ENCODE data around the gene PPP1R9A. TPM values are rescaled to one million over a fixed set of nuclear protein-coding genes. Genes with fewer than 3 reads are reported as not detected.
A peak's percentile ranks its signal among the peaks of the same experiment; 100 is the strongest.

Gene PPP1R9A
- total RNA-seq, 1 donor from 2014 or later: 30.6 TPM

- Histone ChIP-seq H3K9me3 (no peaks in the 10 kb centered on the region), H3K4me3 (no peak overlapping the region), H3K27ac (no peak overlapping the region), H3K4me1 (no peaks in the 10 kb centered on the region), H3K27me3 (no peaks in the 10 kb centered on the region), H3K36me3 (no peaks in the 10 kb centered on the region)
- DNase-seq (no peak), ATAC-seq (no peak)
- no peak for TF ChIP-seq CTCF (IDR thresholded peaks at IDR 0.05)
- intact Hi-C loops (cut with DNase I): no loop called here
These were observed 427.7 kb downstream of the PPP1R9A start for GRCh38 chr7:95335093-95335492.

DNA sequence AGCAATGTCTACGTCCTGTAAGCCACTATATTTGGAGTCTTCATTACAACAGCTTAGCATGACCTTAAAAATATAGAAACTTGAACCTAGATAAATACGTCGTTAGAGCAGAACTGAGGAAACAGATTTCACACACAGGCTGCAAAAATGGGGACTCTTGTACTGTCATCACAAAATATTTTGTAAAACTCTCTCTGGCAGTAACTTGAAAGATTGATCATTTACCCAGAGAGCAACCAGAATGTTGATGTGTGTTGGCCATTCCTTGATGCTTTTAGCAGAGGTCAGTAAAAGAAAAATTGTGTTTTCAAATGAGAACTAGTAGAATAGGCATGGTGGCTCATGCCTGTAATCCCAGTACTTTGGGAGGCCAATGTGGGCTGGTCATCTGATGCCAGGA, 431.4 kb downstream of the PPP1R9A start:
- DNase-seq (no peak), ATAC-seq (no peak)
- TF ChIP-seq CTCF (IDR thresholded peaks at IDR 0.05): no peak
- no peaks in the 10 kb centered on the region for H3K4me1 ChIP-seq
- H3K9me3 ChIP-seq: no peaks in the 10 kb centered on the region
- no peaks in the 10 kb centered on the region for H3K36me3 ChIP-seq
- H3K27ac ChIP-seq: no peak overlapping the region
- H3K4me3 ChIP-seq: no peak overlapping the region
- intact Hi-C loops (cut with DNase I): no loop called here
- no peaks in the 10 kb centered on the region for H3K27me3 ChIP-seq

- Histone ChIP-seq H3K27me3 (no peaks in the 10 kb centered on the region), H3K4me1 (no peaks in the 10 kb centered on the region), H3K4me3 (no peak overlapping the region), H3K36me3 (no peaks in the 10 kb centered on the region), H3K9me3 (no peaks in the 10 kb centered on the region), H3K27ac (no peak overlapping the region)
- ATAC-seq (no peak), DNase-seq (no peak)
- TF ChIP-seq CTCF (IDR thresholded peaks at IDR 0.05): no peak
- intact Hi-C loops (cut with DNase I): no loop called here
These were observed 433.1 kb downstream of the PPP1R9A start for GRCh38 chr7:95340491-95340890.

DNA sequence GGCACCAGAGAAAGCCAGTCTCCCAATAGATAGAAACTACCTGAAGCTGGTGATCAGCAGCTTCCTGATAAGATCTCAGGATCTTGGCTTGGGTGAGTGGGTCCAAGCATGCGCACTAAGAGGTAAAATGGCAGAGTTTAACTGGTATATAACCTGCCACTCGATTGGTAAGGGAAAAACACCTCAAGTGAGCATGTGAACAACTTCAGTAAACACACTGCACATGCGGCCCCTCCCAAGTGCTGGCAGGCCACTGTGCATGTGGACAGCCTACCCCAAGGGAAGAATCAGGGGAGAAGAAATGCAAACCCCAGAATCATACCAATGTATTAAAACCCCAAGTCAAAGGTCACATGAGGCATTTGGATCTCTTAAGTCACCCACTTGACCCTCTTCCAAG, 434.6 kb downstream of the PPP1R9A start:
- no peaks in the 10 kb centered on the region for H3K9me3 ChIP-seq
- H3K27ac ChIP-seq: no peak overlapping the region
- H3K27me3 ChIP-seq: no peaks in the 10 kb centered on the region
- H3K4me1 ChIP-seq: no peaks in the 10 kb centered on the region
- DNase-seq: no peak
- H3K4me3 ChIP-seq: no peak overlapping the region
- intact Hi-C loops (cut with DNase I): no loop called here
- peak; percentile 65 for ATAC-seq
- H3K36me3 ChIP-seq: no peaks in the 10 kb centered on the region
- no peak for TF ChIP-seq CTCF (IDR thresholded peaks at IDR 0.05)

DNA sequence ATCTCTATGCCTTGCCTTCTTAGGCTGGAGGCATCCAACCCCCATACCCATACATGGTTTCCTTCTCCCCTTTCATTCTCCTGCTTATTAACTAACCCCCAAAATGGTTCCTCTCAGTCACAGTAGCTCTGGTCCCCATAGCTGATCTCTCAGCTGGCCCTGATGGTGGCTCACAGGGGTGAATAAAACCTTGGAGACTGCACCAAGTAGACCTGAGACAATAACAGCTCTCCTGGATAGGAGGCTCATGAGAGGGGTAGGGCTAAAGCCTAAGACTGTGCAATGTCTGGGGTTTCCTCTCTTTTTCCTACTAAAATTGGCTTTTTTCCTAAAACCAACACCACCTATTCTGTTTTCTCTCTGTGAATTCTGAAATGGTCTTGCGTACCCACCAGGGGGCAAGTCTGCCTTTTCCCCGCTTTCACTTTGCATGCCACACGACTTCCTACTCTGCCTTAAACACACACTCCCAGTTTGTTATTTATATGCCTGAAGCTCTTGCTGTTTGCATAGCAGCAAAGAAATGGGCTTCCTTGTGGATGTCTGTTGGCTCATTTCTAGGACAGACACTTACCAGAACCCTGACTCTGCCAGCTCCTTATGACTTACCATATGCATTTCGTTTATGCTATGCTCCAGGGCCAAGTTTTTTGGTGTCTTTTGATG, 435.4 kb downstream of the PPP1R9A start:
- TF ChIP-seq CTCF (IDR thresholded peaks at IDR 0.05): no peak
- intact Hi-C loops (cut with DNase I): no loop called here
- Histone ChIP-seq H3K4me1 (no peaks in the 10 kb centered on the region), H3K36me3 (no peaks in the 10 kb centered on the region), H3K27ac (no peak overlapping the region), H3K27me3 (no peaks in the 10 kb centered on the region), H3K9me3 (no peaks in the 10 kb centered on the region), H3K4me3 (no peak overlapping the region)
- ATAC-seq (peak; percentile 32), DNase-seq (no peak)
